Keratinocyte (primary cell): Measurements from ENCODE around the gene SLC12A6. TPM values are rescaled to one million over a fixed set of nuclear protein-coding genes. Genes with fewer than 3 reads are reported as not detected.

Source experiments
- DNase-seq: peaks from one replicate; pipeline ENCODE4 v3.0.0-alpha.2; 2011; ENCODE audit warnings: low read depth, missing footprints, low spot score
- FAIRE-seq: peaks from 2 replicates; lab custom pipeline; 2011; peaks lifted over from hg19 to GRCh38; lab: Jason Lieb, UNC
- H2AFZ ChIP-seq: 2 replicates; pipeline ENCODE4 v1.6.0; 2012; ENCODE audit warnings: low read length, control low read depth, inconsistent platforms; ENCODE audit not compliant: control insufficient read depth
- H3K27ac ChIP-seq: 2 replicates; pipeline ENCODE4 v1.5.1; 2011; ENCODE audit warnings: low read length; ENCODE audit not compliant: control insufficient read depth, insufficient read depth
- H3K27me3 ChIP-seq: 3 replicates; pipeline ENCODE4 v1.6.0; 2011; ENCODE audit warnings: low read length; ENCODE audit not compliant: control insufficient read depth, insufficient read depth; ENCODE audit errors: extremely low read depth
- H3K36me3 ChIP-seq, 2 experiments: 2 replicates in 1 of 2; 3 replicates in 1 of 2; pipeline ENCODE4 v1.5.1; 2011; ENCODE audit warnings: low read length in 2 of 2, mild to moderate bottlenecking in 1 of 2; ENCODE audit not compliant: control insufficient read depth in 2 of 2, insufficient read depth in 2 of 2; ENCODE audit errors: extremely low read depth in 1 of 2
- H3K4me1 ChIP-seq: 3 replicates; pipeline ENCODE4 v1.5.1; 2011; ENCODE audit warnings: low read length; ENCODE audit not compliant: control insufficient read depth, insufficient read depth; ENCODE audit errors: extremely low read depth
- H3K4me2 ChIP-seq: 3 replicates; pipeline ENCODE4 v1.6.0; 2011; ENCODE audit warnings: low read depth, low read length; ENCODE audit not compliant: control insufficient read depth, insufficient read depth; ENCODE audit errors: extremely low read depth
- H3K4me3 ChIP-seq, 3 experiments: fragments of 200-600 bp in 1 of 3; sonication (generic) in 1 of 3; 2 replicates in 2 of 3; 3 replicates in 1 of 3; pipeline ENCODE4 v1.5.1; 2011 to 2016; ENCODE audit warnings: low read length in 3 of 3, mild to moderate bottlenecking in 3 of 3, control low read depth in 2 of 3, inconsistent platforms in 1 of 3, low read depth in 1 of 3, mixed read lengths in 1 of 3, mixed run types in 1 of 3, moderate library complexity in 1 of 3; ENCODE audit not compliant: control insufficient read depth in 2 of 3, insufficient read depth in 2 of 3; ENCODE audit errors: extremely low read depth in 1 of 3
- H3K79me2 ChIP-seq: 2 replicates; pipeline ENCODE4 v1.6.0; 2012; ENCODE audit warnings: low read length; ENCODE audit not compliant: control insufficient read depth, insufficient read depth
- H3K9ac ChIP-seq: 3 replicates; pipeline ENCODE4 v1.6.0; 2011; ENCODE audit warnings: low read length; ENCODE audit not compliant: control insufficient read depth, insufficient read depth; ENCODE audit errors: extremely low read depth
- H3K9me1 ChIP-seq: 3 replicates; pipeline ENCODE4 v1.6.0; 2011; ENCODE audit warnings: low read length; ENCODE audit not compliant: control insufficient read depth, insufficient read depth; ENCODE audit errors: extremely low read depth
- H3K9me3 ChIP-seq: 2 replicates; pipeline ENCODE4 v1.5.1; 2012; ENCODE audit warnings: low read depth, low read length; ENCODE audit not compliant: control insufficient read depth
- H4K20me1 ChIP-seq: 3 replicates; pipeline ENCODE4 v1.6.0; 2011; ENCODE audit warnings: low read length; ENCODE audit not compliant: control insufficient read depth, insufficient read depth; ENCODE audit errors: extremely low read depth
- EZH2 ChIP-seq: IDR thresholded peaks from one replicate; pipeline ENCODE4 v1.6.1; 2012; ENCODE audit warnings: inconsistent platforms, mild to moderate bottlenecking, low read length, moderate library complexity
- dilution Hi-C: fragments of 300-500 bp; cut with MboI; formaldehyde crosslinking; loops from one replicate; pipeline ENCODE4 v1.7.0; 2020; ENCODE audit warnings: low sequenced_read_pairs; ENCODE audit not compliant: extremely low pct_ligation_motif_present
- polyA plus RNA-seq, 5 experiments: library from polyadenylated mRNA; depleted of rRNA in 3 of 5; stranded (reverse) in 3 of 5; stranded (forward) in 1 of 5; unstranded in 1 of 5; fragments of >200 nt; gene quantifications; 1 replicate in 1 of 5; 2 replicates in 3 of 5; 3 replicates in 1 of 5; pipeline versions ENCODE4 v1.2.1 to v1.2.3, GENCODE V29; 2011 to 2012; ENCODE audit warnings: missing spikeins in 2 of 5, low read depth in 1 of 5, low replicate concordance in 1 of 5
- TF ChIP-seq, protein P1 (sequence below), 3 experiments: IDR thresholded peaks in 1 of 3; conservative IDR thresholded peaks in 1 of 3; optimal IDR thresholded peaks in 1 of 3; 2 replicates in 2 of 3; 3 replicates in 1 of 3; pipeline versions ENCODE3 to v1.5.1; 2011; ENCODE audit warnings: low read length in 3 of 3, mild to moderate bottlenecking in 3 of 3, moderate library complexity in 2 of 3, control low read depth in 1 of 3, inconsistent platforms in 1 of 3; ENCODE audit not compliant: insufficient read depth in 2 of 3; ENCODE audit errors: extremely low read depth in 1 of 3

SLC12A6 gene
- polyA plus RNA-seq, 1 donor (not counting 4 experiments of a cell fraction or from before 2014, with no cell fraction given): 24.3 TPM

DNA sequence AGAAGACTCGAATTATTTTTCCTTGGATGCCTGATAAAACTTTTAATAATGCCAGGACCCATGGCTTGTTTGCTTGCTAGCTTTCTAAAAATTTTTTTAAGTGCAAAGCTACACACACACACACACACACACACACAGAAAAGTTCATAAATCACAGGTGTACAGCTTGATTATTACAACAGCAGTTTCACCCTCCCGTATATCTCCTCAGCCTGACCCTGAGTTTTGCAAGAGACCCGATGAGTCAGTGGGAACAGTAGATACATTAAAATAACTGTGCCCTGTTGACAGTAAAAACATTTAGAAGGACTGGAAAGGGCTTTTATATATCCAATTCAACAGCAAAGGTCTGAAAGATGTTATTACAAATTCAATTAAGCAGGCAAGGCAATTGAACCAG, 66.1 kb downstream of the SLC12A6 start:
- FAIRE-seq (no peak), DNase-seq (no peak)
- peaks cover 6% of the 10 kb centered on the region for H3K4me1 ChIP-seq
- H3K27ac ChIP-seq: no peak overlapping the region
- no peak overlapping the region for H2AFZ ChIP-seq
- no peaks in the 10 kb centered on the region for H3K9me1 ChIP-seq
- no peaks in the 10 kb centered on the region for H3K9me3 ChIP-seq
- no peaks in the 10 kb centered on the region for H4K20me1 ChIP-seq
- no peaks in the 10 kb centered on the region for H3K27me3 ChIP-seq
- no peak overlapping the region for H3K9ac ChIP-seq
- dilution Hi-C loops: no loop called here
- no peaks in the 10 kb centered on the region for H3K36me3 ChIP-seq
- no peak overlapping the region for H3K4me2 ChIP-seq
- no peaks in the 10 kb centered on the region for H3K79me2 ChIP-seq
- no peak overlapping the region for H3K4me3 ChIP-seq
- TF ChIP-seq, protein P1, sequence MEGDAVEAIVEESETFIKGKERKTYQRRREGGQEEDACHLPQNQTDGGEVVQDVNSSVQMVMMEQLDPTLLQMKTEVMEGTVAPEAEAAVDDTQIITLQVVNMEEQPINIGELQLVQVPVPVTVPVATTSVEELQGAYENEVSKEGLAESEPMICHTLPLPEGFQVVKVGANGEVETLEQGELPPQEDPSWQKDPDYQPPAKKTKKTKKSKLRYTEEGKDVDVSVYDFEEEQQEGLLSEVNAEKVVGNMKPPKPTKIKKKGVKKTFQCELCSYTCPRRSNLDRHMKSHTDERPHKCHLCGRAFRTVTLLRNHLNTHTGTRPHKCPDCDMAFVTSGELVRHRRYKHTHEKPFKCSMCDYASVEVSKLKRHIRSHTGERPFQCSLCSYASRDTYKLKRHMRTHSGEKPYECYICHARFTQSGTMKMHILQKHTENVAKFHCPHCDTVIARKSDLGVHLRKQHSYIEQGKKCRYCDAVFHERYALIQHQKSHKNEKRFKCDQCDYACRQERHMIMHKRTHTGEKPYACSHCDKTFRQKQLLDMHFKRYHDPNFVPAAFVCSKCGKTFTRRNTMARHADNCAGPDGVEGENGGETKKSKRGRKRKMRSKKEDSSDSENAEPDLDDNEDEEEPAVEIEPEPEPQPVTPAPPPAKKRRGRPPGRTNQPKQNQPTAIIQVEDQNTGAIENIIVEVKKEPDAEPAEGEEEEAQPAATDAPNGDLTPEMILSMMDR (optimal IDR thresholded peaks at IDR 0.05 in 1 of 3, IDR thresholded peaks at IDR 0.05 in 1 of 3, conservative IDR thresholded peaks at IDR 0.05 in 1 of 3; ENCODE audit: extremely low read depth in 1 of 3, insufficient read depth in 2 of 3, low read length in 3 of 3): no peak
- no peak for TF ChIP-seq EZH2

DNA sequence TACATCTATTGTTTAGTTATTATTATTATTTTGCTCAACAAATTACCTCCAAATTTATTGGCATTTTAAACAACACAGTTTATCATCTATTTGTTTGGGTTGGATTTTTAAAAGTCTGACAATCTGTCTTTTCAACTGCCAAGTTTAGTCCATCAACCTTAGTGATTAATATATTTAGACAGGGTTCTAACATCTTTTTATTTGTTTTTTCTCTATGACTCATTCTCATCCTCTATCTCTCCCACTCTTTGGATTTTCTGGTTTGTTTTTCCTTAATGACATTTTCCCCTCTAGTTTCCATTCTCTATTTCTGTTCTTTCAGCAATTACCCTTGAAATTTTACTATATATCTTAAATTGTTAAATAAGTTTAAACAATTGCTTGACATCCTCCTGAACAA, 70.8 kb downstream of the SLC12A6 start:
- Histone ChIP-seq H3K9me3 (no peaks in the 10 kb centered on the region), H2AFZ (no peak overlapping the region), H3K79me2 (no peaks in the 10 kb centered on the region), H3K4me2 (no peak overlapping the region), H3K27me3 (no peaks in the 10 kb centered on the region), H3K27ac (no peak overlapping the region), H3K9me1 (no peaks in the 10 kb centered on the region), H3K4me3 (no peak overlapping the region), H4K20me1 (no peaks in the 10 kb centered on the region), H3K36me3 (no peaks in the 10 kb centered on the region), H3K9ac (no peak overlapping the region), H3K4me1 (no peaks in the 10 kb centered on the region)
- no peak for DNase-seq
- dilution Hi-C loops: no loop called here
- no peak for FAIRE-seq
- no peak for TF ChIP-seq EZH2
- TF ChIP-seq, protein P1 (optimal IDR thresholded peaks at IDR 0.05 in 1 of 3, IDR thresholded peaks at IDR 0.05 in 1 of 3, conservative IDR thresholded peaks at IDR 0.05 in 1 of 3; ENCODE audit: extremely low read depth in 1 of 3, insufficient read depth in 2 of 3, low read length in 3 of 3): no peak
